ENCODE data around the gene ZNF473.

DNA sequence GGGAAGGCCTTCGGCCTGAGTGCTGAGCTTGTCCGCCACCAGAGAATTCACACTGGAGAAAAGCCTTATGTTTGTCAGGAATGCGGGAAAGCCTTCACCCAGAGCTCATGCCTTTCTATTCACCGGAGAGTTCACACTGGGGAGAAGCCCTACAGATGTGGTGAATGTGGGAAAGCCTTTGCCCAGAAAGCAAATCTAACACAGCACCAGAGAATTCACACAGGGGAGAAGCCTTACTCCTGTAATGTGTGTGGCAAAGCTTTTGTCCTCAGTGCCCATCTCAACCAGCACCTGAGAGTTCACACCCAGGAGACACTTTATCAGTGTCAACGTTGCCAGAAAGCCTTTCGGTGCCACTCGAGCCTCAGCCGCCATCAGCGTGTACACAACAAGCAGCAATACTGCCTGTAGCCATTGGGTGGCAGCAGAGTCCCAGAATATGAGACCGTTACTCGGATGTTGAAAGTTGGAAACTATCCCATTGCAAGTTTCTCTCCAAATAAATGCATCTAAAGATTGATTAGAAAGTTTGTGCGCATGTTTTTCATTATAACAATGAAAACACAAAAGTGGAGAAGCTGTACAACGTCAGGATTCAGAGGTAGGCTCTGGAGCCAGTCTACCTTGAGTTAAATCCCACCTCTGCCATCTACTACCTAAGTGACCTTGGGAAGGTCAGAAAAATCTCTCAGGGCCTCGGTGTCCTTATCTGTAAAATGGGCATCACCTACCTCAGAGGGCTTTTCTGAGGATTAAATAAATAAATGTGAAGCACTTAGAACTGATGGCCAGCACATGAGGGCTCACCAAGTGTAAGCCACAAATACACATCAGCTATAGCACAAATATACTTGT is 21.1 kb downstream of the ZNF473 start:
- TF ChIP-seq EZH2 (IDR thresholded peaks at IDR 0.05; ENCODE audit: insufficient read depth, low read length): no peak
- TF ChIP-seq CTCF (IDR thresholded peaks at IDR 0.05; ENCODE audit: insufficient read depth, low read depth, low read length): peak; percentile 40
